GM19099 (cell line): Measurements from ENCODE around the gene ASXL3.

Experiments used
- POLR2A ChIP-seq: IDR thresholded peaks from 3 replicates; pipeline ENCODE4 v1.6.1; 2011; ENCODE audit warnings: low read depth; ENCODE audit not compliant: insufficient read length; ENCODE audit errors: extremely low read depth

The ASXL3 gene

DNA sequence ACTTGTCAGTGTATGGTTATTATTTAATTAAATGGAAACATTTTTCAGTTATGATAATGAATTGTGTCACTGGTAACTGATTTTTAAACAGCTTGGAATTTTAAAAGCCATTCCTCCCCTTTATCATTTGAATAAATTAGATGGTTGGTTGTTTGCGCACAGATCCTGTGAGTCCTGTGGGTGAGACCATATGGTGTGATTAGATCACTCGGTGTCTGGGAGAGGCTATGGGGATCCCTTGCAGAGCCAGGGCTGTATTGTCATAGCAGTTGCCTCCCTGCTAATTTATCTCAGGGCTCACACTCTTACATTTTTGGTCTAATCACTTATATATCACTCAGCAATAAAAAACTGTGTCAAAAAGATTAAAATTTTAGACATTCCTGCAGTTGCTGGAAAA lies 133.5 kb downstream of the ASXL3 start:
- TF ChIP-seq POLR2A: no peak

DNA sequence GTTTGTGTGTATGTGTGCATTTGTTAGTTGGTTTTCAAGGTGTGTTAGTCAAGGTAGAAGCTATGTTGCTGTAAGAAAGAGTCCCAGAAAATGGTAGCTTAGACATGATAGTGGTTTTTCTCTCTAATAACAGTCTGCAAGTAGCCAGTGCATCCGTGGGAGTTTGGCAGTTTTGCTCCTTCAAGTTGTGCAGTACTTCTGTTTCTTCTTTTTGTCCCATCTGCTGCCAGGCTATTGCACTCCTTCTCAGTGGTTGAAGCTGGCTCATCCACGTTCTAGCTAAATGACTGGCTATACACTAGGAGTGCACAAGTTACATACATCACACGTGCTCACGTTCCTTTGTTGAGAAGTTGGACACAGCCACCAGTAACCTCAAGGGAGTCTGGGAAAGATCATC lies 134.7 kb downstream of the ASXL3 start:
- TF ChIP-seq POLR2A: no peak

DNA sequence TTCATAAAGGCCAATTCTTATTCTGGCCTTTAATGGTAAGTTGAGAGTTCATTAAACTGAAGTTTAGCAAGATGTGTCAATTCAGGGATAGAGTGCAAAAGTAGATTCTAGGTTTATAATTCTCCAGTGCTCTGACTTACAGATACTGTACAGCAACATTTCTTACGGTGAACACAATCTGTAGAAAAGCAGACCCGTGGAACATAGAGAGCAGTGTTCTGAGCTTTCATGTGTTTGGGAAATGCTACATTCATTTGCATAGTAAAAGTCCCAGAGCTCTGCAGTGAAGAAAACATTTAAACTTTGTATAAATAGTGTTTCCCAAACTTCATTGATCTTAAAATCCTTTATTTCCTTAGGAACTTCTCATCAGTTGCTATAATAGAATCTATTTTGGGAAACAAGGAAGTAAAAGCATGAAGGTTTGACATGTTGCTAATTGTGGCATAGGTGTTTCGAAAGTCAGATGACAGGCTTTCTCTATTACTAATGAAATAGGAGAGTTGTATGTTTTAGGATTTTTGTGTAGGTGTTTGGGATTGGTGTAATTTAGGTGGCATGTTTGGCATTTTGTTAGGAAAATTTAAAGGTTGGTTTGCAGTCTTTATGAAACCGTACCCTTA lies 138.2 kb downstream of the ASXL3 start:
- no peak for TF ChIP-seq POLR2A

DNA sequence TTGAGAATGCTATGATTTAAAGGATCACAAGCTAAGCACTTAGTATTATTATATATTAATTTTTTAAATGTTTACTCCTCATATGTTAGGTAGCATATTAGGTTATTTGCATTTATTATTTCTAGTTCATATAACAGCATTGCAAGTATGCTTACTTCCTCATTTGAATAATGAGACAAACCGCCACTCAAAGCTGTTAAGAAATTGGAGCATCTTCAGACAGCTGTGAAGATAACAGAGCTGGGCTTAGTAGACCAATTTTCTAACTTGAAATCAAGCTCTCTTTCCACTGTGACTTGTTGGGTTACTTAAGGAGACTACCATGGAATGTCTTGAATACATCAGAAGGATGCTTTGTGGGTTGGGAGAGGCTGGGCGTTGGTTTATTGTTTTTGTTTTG lies 139.3 kb downstream of the ASXL3 start:
- TF ChIP-seq POLR2A: no peak

DNA sequence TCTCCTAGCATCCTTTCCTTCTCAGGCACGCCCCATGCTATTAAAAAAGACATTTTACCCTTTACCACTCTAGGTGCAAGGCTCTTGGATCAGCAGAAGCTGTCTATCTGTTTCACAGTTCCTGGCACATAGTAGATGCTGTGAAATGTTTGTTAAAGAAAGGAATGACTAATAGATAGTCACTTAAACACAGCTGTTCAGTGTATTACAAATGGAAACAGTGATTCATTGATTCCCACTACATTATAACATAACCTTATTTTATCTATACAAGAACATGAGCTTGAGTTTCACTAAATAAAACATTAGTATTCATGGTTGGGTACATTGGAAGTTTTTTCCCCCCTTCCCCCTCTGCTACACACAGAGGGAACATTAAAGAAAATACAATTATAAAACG lies 142.1 kb downstream of the ASXL3 start:
- no peak for TF ChIP-seq POLR2A

DNA sequence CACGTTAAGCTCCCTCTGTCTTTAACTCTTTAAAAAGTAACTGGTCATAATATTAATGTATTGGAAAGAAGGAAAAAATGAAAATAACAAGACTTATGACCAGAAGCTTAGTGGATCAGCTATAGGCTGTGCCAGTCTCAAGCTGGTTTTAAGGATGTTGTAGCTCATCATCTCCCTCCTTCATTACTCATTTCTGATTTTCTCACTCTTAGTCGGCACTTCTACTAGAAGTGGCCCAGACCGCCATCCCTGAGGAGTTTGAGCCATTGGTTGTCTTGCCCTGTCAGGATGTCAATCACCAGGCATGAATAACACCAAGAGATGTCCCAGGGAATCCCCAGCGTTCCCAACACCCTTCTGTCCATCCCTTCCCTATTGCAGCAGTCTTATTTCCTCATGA lies 151.5 kb downstream of the ASXL3 start:
- no peak for TF ChIP-seq POLR2A

DNA sequence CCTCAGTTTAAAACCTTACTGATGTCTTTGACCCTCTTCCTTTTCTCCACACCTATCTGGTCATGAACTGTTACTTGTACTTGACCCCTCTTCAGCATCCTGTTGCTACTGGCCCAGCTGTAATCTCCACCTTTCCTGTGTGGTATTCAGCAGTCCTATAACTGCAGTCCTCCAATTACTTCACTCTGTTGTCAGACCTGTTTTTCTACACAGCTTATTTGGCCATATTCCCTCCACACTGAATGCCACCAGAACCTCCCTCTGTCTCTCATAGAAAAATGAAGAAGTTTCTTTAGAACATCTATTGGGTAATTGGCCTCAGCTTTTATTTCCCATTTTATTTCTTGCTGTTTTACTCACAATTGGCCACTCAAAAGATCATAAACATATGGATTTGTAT lies 155.4 kb downstream of the ASXL3 start:
- no peak for TF ChIP-seq POLR2A

DNA sequence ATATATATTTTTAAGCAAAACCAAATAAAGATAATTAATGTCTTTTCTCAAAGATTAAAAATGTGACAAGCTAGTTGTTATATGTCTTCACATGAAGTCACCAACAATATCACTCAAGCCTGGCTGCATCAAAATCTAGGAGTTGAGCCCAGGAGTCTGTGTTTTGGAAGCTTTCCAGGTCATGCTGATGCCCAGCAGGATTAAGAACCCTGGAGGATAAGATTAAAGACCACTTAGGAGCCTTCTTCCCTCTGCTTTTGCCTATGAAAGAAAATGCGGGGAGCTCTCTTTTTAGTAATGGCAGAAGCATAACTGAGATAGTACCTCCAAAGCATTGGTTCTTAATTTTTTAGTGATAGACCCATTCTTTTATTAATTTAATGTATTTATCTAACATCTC lies 157.4 kb downstream of the ASXL3 start:
- no peak for TF ChIP-seq POLR2A

DNA sequence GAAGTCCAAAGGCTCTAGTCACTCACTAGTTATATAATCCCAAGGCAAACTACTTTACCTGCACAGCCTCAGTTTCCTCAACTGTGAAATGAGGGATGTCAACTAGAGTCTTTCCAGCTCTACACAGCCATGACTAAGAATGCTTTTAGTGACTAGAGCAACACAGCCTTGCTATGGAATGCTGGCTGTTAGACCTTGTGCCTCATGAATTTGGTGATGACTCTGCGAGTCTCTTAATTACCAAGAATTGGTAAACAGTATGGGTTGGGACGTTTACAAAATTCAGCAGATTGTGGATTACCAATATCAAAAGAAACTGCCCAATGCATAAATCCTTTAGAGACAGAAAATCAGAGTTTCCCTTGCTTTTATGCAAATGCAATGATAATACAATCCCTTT lies 163.7 kb downstream of the ASXL3 start:
- TF ChIP-seq POLR2A: no peak

DNA sequence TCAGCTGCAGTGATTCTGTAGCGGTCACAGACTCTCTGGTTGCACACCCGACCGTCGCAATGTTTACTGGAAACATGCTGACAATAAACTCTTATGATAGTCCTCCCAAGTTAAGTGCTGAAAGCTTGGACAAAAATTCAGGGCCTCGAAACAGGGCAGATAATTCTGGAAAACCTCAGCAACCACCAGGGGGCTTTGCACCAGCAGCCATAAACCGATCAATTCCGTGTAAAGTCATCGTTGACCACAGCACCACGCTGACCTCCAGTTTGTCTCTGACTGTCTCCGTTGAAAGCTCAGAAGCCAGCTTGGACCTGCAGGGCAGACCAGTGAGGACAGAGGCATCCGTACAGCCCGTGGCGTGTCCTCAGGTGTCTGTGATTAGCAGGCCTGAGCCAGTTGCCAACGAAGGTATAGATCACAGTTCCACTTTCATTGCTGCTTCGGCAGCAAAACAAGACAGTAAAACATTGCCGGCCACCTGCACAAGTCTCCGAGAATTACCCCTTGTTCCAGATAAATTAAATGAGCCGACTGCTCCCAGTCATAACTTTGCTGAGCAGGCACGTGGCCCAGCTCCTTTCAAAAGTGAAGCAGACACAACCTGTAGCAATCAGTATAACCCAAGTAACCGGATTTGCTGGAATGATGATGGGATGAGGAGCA lies 166.1 kb downstream of the ASXL3 start:
- no peak for TF ChIP-seq POLR2A

DNA sequence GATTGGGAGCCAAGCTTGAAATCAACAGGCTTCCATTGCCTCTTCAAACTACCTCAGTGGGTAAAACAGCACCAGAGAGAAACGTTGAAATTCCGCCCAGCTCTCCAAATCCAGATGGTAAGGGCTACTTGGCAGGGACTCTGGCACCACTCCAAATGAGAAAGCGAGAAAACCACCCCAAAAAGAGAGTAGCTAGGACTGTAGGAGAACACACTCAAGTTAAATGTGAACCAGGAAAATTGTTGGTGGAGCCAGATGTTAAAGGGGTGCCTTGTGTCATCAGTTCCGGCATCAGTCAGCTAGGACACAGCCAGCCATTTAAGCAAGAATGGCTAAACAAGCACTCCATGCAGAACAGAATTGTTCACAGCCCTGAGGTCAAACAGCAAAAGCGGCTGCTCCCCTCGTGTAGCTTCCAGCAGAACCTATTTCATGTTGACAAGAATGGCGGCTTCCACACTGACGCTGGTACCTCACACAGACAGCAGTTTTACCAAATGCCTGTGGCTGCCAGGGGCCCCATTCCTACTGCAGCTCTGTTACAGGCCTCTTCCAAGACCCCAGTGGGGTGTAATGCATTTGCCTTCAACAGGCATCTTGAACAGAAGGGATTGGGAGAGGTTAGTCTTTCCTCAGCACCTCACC lies 167.3 kb downstream of the ASXL3 start:
- TF ChIP-seq POLR2A: no peak

DNA sequence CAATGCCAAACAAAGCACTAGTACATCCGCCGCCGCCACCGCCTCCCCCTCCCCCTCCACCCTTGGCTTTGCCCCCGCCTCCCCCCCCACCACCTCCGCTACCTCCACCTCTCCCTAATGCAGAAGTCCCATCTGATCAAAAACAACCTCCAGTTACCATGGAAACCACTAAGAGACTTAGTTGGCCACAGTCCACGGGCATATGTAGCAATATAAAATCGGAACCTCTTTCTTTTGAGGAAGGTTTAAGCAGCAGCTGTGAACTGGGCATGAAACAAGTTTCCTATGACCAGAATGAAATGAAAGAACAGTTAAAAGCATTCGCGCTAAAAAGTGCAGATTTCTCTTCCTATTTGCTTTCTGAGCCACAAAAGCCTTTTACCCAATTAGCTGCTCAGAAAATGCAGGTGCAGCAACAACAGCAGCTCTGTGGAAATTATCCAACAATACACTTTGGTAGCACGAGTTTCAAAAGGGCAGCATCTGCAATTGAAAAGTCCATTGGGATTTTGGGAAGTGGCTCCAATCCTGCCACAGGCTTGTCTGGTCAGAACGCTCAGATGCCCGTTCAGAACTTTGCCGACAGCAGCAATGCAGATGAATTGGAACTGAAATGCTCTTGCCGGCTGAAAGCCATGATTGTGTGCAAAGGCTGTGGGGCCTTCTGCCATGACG lies 168.0 kb downstream of the ASXL3 start:
- TF ChIP-seq POLR2A: no peak

DNA sequence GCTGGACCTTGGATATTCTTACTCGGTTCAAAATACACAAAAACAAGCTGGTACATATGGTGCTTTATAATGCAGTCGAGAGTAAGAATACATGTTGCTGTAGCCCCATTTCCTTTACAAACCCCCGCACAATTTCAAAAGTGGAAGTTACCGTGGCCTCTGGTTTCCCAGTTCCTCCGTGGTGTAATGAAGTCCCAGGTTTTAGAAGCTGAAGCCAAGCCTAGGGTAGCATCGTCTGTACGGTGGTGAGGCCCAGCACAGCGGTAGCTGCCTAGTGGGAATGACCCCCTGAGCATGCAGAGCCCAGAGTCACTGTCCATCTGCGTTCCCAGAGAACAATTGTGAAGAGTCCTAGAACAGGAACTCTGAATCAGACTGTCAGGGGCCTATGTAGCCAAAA lies 171.8 kb downstream of the ASXL3 start:
- TF ChIP-seq POLR2A: no peak

DNA sequence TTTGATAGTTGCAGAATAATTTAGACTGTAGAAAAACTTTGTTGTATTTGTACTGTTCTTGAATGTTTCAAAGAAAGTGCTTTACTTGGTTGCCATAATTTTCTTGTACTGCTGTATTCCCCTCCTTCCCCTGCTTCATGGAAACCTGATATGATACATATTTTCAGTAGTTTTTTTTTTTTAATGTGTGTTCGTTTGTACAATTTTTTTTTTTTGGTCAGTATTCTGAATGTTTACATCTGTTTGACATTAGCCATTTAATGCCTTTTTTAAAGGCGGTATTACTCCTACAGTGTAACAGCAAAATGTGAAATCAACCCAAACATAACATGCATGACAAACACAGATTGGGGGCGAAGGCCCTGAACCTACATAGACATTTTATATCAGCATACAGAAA lies 172.3 kb downstream of the ASXL3 start:
- no peak for TF ChIP-seq POLR2A

DNA sequence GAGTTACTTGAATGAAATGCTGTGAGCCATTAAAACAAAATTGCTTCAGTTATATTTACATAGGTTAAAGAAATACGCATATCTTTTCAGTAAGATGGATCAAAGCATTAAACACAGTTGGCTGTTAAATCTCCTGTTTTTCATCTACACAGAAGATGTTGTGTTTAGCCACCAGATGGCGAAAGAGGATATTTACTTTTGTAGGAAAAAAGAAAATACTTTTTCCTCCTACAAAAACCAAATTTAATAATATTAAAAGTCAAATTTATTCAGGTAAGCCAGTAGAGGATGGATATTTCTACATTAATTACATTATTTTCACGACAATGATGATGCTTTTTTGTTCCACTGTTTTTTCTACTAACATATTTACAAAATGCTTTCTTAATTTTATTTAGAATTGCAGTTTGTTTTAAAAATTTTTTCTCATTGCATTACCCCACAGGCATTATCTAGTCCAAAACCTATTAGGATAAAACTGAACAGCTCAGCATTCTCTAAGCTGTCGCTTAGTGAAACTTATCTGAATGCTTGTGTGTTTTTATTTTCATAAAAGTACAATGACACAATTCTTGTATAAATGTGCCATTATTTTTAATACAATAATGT lies 173.7 kb downstream of the ASXL3 start:
- TF ChIP-seq POLR2A: no peak
